Femur (tissue), 1 donor: ENCODE results near the gene ARHGEF10L.

Source experiments
- DNase-seq: peaks from one replicate; pipeline ENCODE4 v3.0.0-alpha.2; 2017

Gene ARHGEF10L

DNA sequence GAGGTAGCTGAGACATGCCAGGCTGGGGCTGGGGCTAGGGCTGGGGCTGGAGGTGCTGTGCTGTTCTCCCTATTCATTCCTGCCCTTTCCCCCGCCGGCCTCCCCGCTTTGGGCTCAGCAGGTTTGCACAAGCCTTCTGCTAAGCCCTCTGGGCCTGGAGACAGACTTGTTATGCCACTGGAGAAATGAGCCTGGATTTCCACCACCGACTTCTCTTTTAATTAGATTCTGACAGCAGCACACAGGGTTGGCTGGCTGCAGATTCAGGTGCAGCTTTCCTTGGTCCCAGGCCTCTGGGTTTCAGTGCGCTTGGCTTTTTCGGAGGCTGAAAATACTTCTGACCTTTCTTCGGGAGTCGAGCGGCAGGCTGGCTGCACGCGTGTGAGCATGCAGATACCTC, 144.1 kb downstream of the ARHGEF10L start:
- DNase-seq: no peak

DNA sequence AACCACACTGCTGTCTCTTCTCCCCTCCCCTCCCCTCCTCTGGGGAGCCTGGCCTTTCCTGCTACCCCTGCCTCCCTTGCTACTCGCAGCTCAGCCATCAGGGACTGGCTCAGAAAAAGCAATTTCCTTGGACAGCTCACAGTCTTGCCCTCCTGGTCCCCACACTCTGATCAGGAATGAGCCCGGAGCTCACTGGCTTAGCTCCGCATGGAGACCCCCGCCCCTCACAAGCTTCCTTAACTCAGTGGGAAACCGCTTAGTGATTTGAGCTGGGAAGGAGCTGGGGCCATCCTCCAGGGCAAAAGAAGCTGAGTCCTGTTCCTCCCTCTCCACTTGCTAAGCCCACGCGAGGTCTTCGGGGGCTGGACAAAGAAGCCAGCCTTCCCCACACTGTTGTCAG, 145.3 kb downstream of the ARHGEF10L start:
- DNase-seq: no peak

DNA sequence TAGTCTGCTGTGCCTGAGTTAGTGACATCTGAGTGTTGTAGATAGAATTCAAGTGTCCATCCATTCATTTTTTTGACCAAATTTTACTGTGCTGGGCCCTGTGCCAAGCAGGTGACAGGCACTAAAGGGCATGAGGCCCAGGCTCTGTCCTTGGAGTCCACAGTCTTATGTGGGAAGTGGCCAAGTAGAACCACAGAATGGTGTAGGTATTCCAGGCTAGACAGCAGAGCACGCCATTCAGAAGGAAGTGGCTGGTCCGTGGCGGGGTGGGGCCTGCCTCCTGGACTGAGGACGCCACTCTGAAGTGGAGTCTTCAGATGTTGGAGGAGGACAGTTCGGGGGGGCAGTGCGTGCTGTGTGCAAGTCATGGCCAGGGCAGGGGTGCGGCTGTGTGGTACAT, 146.8 kb downstream of the ARHGEF10L start:
- no peak for DNase-seq

DNA sequence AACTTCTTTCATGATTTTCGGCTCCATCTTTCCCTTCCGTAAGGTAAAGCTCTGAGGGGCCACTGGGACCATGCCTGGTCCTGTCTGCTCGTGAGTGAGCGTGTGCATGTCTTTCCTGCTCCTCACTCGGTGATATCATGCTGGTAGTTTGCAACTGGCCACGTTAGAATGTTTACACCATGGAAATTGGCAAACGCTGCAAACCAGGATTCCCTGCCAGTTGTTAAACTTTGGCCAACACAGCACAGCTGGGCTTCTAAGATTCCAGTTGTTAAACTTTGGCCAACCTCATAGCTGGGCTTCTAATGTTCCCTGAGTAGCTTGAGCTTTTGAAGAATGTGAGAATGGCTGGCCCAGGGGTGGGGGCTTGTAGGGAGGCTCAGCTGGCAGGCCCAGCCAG, 147.6 kb downstream of the ARHGEF10L start:
- peak; percentile 72 for DNase-seq

DNA sequence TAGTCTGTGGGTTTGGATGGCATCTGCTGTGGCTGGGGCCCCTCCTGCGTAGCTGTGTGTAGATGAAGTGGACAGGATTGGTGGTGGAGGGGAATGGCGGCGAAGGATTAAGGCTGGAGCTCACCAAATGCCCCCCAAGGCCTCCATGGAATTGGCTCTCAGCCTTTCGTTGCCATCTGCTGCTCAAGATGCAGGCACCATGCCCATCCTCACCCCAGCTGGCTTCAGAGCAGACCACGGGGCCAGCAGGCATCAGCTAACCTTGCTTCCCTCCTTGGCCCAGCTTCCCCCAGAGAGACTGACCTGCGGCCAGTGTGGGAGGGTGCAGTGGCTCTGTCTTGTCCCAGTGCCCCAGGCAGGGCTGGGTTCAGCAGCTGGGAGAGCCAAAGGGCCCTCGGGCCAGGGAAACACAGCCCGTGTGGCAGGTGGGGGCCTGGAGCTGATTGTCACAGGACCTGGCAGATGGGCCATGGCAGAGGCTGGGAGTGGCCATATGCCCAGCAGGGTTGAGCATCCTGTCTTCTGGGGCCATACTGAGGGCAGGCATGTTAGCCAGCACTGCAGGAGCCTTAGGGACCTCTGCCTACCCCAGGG, 148.8 kb downstream of the ARHGEF10L start:
- no peak for DNase-seq

DNA sequence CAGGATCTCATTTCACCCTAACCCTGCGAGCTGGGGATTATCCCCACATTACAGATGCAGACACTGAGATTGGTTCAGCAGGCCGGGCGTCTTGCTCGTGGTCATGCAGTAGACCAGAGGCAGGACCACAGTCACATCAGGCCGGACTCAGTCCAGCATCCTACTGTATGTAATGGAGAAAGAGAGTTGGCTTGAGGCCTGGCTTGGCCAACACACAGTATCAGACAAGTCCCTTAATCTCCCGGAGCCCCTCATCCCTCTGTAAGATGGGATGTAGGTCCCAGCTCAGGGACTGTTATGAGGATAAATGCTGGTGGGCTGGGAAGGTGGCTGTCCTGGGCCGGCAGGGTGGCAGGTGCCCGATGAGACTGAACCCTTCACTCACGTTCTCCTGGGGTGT, 149.5 kb downstream of the ARHGEF10L start:
- DNase-seq: peak; percentile 45

DNA sequence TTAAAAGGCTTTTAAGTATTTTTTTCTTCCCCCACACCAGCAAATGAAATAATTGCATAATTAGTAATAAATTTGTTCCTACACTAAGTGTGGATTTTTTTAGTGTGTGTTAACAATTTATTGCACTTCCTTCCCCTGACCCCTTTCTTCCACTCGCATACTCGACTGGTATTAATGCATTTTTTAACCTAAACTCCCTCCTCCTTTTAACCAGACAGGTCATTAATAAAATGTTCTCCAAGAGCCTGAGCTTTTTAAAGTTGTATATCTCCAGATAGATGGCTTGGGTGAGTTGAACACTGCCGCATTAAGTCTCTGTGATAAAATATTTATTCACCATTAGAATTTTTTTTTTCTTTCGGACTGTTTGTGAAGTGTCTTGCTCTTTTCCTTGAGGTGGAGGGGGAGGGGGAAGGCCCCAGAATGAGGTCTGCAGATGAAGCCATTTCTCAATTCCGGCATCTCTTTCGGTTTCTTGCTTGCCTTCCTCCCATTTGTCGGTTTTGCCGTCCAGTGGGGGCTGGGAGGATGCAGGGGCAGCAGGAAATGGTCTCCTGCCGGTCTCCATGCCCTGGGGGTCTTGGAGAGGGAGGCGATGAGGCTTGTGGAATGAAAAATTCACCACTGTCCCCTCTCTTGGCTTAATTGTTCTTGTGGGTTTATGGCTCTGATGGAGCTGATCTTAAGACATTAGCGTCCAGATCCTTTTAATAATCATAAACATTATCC, 151.6 kb downstream of the ARHGEF10L start:
- DNase-seq: no peak

DNA sequence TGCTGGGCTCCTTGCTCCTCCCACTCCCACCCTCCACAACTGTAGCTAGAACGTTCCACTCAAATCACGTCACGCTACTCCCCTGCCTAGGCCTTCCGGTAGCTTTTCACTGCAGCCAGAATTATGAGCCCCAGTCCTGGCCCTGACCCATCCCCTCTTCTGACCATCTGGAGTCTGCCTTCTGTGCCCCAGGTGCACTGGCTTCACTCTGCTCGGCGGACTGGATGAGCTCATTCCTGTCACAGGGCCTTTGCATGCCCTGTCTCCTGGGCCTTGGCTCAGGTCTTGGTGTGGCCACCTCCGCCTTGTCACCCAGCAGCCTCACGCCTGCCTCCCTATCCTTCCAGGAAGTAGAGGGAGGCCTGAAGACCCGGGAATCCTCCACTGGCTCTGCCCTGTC, 153.1 kb downstream of the ARHGEF10L start:
- DNase-seq: no peak

DNA sequence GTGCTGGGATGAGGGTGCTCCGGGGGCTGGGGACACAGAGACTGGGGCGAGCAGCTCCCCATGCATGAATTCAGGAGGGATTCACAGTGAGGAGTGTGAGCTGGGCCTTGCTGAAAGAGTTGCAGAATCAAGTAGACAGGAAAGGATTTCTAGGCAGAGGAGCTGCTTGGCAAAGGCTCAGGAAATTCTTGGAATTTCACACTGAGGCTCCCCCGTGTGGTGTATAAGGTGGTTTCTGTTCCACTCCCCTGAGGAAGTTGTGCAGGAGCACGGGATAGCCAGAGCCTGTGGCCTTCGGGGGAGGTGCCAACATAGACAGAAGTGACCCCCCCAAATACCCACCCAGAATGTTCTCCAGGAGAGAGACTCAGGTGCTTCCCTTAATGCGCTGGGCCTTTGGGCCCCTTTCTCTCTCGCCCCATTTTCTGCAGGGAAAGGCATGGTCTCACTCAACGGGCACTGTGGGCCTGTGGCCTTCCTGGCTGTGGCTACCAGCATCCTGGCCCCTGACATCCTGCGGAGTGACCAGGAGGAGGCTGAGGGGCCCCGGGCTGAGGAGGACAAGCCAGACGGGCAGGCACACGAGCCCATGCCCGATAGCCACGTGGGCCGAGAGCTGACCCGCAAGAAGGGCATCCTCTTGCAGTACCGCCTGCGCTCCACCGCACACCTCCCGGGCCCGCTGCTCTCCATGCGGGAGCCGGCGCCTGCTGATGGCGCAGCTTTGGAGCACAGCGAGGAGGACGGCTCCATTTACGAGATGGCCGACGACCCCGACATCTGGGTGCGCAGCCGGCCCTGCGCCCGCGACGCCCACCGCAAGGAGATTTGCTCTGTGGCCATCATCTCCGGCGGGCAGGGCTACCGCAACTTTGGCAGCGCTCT, 157.2 kb downstream of the ARHGEF10L start:
- peak; percentile 74 for DNase-seq

DNA sequence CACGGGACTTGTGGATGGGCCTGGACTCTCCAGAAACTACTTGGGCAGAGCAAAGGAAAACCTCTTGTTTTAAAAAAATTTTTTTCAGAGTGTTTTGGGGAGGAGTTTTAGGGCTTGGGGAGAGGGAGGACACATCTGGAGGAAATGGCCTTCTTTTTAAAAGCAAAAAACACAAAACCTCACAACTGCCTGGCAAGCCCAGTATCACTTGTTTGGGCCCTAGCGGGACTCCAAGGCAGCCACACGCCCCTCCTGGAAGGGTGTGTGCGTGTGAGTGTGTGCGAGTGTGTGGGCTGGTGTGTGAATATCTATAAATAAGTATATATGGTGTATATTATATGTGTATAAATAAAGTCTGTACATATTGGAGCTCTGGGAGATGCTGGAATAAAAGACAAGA, 158.0 kb downstream of the ARHGEF10L start:
- no peak for DNase-seq

DNA sequence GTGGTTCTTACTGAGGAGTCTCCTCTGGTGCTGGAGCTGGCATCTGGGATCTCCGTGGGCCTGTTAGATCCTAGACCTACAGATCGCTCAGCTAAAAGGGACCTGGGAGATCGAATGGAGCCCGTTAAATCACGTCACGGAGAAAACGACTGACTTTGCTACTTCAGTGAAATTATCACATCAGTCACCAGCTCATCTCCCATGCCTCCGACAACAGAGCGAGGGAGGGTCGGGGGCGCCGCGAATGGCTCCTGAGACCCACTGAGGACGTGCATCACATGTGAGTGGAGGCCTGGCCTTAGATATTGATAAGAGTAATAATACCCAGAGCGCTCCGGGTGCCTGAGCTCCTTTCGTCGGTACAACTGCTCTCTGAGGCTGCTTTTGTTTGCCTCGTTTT, 160.1 kb downstream of the ARHGEF10L start:
- no peak for DNase-seq

DNA sequence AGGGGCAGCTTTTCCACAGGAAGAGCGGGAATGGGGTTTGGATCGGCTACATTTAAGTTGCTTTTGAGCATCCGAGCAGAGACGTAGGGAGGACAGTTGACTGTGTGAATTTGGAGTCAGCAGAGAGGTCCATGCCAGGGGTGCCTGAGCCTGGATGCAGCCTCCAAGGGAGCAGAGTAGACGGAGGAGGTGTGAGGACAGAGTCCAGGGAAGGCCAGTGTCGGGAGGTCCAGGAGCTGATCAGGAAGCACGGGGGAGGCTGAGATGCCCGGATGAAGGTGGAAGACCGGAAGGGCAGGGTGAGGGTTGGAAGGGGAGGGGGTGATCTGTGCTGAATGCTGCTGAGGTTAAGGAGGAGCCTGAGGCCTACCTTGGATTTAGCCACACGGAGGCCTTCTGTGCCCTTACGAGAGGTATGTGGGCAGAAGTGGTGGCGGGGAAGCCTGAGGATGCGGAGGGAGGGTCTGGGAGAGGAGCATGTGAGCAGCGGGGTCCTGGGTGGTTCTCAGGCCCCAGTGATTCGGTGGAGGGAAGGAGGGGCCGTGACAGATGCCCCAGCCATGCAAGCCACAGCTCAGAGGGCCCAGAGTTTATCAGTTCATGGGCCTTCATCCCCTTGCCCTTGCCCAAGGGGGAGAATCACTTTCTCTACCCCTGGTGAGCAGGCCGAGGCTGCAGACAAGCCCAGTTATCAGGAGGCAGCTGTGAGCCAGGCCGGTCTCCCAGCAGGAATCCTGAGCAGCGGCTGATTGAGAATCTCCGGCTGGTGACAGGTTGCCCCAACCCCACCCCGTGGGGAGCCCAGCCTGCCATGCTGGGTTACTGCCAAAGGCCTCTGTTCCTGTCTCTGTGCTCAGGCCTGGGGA, 161.7 kb downstream of the ARHGEF10L start:
- DNase-seq: no peak

DNA sequence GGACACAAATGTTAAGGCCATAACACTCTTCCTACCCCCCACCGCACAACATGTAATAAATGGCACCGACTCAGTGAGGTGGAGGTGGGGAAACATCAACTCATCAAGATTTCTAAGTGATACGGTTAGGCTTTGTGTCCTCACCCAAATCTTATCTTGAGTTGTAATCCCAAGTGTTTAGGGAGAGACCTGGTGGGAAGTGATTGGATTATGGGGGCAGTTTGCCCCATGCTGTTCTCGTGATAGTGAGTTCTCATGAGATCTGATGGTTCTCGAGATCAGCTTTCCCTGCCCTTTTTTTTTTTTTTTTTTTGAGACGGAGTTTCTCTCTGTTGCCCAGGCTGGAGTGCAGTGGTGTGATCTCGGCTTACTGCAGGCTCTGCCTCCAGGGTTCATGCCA, 164.7 kb downstream of the ARHGEF10L start:
- DNase-seq: no peak

DNA sequence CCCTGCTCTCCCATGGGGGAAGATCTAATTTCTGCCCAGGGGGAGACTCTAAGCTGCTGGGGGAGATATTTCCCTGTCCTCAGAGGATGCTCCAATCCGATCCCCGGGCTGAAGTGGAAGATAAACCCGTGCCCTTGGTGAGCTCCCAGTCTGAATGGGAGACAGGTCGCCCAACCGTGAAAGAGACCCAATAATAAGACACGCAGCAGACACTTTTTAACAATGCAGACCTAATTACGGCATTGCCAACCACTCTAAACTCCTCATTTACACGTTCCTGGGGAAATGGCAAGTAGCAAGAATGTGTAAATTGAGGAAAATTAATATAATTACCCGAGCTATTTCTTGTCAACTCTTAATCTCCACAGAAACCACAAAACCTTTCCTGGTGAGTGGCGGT, 166.9 kb downstream of the ARHGEF10L start:
- no peak for DNase-seq

DNA sequence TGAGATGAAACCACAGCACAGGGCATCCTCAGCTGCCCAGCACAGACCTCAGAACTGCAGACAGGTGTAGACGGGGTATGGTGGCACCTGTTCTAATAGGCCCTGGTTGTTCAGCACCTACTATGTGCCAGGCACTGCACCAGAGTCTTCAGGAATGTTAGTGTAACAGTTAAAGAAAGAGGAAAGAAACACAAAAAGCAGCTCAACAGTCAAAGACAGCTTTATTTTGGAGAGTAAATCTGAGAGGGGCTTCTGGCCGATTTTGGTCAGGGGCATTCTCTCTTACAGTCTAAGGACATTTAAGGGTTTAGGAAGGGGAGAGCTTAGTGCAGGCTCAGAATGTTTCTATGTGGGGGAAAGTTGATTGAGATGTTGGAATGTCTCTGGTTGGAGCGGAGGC, 170.5 kb downstream of the ARHGEF10L start:
- no peak for DNase-seq

DNA sequence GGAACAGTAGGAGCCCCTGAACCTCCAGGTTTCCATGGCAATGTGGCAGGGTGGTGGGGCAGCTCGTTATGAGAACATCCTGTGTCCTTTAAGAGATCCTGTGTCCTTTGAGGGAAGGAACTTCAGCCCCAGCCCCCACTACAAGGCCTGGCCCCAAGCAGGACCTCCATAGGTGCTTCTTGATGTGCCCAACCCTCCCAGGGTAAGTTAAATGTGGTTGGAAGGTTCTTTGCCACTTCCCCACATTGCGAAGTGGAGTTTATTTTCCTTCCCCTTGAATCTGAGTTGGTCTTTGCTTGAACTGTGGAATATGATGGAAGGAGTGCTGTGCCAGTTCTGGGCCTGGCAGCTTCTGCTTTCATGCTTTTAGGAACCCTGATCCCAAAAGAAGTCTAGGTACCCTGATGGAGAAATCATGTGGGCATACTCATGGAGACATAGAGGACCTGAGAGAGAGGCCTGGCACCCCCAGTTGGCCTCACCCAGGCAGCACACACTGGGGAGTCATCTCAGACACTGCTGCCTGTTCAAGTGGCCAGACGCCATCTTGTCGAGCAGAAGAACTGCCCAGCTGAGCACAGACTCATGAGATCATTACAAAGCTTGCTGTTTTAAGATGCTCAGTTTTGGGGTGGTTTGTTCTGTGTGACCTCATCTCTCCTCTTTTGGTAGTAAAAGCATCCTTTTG, 171.5 kb downstream of the ARHGEF10L start:
- DNase-seq: no peak

DNA sequence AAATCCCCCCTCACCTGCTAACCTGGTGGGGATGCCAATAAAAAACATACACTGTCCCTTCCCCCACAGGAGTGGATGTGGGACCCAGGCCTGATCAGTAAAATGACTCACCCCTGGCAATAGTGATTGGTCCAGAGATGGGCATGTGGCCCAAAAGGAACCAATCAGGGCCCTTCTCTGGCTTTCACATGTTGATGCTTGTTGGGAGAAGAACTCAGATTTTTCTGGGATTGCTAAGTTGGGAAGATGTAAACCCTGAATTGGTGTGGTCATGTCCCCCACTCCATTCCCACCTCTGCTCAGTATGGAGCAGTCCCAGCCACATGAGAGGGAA, 172.0 kb downstream of the ARHGEF10L start:
- no peak for DNase-seq

DNA sequence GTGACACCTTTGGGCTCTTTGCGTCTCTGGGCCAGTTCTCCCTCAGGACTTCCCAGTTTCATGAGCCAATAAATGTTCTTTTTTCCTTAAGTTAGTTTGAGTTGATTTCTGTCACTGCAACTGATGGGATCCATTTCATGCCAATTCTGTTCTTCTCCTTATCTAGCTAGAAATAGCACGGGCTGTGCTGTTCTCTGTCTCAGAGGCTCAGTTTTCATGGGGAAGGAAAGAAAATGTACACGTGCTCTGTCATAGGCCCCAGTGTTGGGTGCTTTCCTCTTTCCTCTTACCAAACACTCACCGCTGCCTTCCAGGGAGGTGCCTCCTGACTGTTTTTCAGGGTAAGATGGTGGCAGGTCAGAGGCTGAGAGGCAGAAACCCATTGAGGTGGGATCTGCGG, 172.4 kb downstream of the ARHGEF10L start:
- no peak for DNase-seq

DNA sequence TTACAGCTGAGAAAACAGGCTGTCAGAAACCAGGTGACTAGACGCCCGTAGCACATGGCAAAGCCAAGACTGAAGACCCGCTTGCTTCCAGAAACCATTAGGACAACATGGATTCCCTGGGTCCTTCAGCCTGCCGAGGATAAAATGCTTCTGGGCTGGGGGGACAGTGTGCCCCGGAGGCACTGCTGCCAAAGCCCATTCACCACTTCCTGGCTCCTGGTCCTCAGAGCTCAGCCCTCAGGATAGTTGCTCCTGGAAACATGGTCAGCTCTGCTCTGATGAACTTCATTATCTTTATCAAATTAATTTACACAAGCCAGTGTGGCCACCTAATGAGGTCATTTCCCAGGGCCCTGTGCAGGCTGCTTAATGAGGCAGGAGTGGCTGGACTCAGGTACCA, 174.5 kb downstream of the ARHGEF10L start:
- DNase-seq: no peak

DNA sequence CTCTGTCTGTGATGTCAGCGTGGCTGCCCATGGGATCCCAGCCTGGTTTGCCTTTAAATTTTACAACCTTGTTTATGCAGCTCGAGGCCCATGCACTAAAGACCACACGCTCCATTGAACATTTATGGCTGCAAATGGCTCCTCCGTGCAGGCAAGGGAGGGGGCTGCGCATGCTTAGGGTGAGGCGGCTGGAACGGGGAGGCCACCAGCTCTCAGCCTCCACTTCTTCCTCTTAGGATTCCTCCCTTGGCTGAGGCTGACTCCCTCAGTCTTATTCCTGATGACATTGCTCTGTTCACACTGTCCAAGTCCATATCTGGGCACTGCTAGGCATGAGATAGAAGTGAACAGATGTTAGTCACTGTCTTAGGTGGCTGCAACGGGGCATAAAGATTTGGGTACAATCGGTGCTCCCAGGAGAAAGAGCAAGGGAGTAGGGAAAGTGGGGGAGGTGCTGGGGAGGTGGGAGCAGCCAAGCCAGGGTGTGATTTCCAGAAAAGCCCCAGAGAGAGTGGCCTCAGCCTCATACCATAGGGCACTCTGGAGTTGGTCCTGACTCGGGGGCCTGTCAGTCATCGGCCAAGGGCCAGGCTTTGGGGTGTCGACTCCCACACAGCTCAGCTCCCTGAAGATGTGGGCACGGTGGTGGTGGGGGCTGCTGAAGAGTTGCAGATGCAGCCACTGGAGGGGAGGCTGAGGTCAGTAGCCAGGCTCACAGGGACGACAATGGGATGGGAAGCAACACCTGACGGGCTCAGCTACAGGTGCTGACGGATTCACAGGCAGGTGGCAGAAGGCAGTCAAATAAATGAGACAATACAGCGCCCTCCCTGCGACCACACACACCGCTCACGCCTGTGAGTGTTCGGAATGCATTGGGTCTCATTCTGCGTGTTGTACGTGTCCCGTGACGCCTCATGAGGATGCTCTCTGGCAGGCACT, 178.4 kb downstream of the ARHGEF10L start:
- no peak for DNase-seq

DNA sequence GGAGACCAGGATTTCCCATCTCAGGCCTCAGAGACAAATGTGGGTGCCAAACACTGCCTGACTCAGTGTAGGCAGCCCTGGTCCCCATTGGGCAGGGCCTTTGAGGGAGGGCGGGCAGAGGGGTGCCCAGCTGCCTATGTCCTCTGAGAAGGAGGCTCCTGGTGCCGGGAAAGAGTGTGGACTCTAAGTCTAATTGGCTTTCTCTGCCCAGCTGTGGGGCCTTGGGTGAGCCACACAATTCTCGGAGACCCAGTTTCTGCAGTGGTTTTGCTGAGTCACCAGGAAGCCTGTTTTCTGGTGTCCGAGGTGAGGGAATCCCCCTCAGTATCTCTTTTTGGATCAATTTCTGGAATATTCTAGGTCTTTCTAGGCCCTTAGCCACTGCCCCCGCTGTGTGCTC, 180.4 kb downstream of the ARHGEF10L start:
- no peak for DNase-seq
